Activated CD8-positive, alpha-beta memory T cell treated with anti-CD3 and anti-CD28 coated beads, Interleukin-2, amount 10 ng/mL, durations not matched to agents 7 days and 5 days (primary cell): Measurements from ENCODE around the gene EML5. TPM values are rescaled to one million over a fixed set of nuclear protein-coding genes. Genes with fewer than 3 reads are reported as not detected.
A peak's percentile ranks its signal among the peaks of the same experiment; 100 is the strongest.

Experiments used
- ATAC-seq: fragments of 150-1000 bp; cut with Tn5 transposase; one replicate; pipeline ENCODE4 v1.10.0; 2021; ENCODE audit warnings: moderate library complexity
- CTCF ChIA-PET: fragments of 350-600 bp; sonication (Branson Sonifier 250); formaldehyde crosslinking; loops from one replicate; lab custom pipeline; 2021; ENCODE audit warnings: antibody characterized with exemption; lab: Charles Lee
- DNase-seq: peaks from one replicate; pipeline ENCODE4 v3.0.0-alpha.2; 2020
- H3K27ac Mint-ChIP-seq: one replicate; pipeline ENCODE4 v1.8.0; 2021; ENCODE audit warnings: mild to moderate bottlenecking, mixed read lengths
- H3K27me3 Mint-ChIP-seq: one replicate; pipeline ENCODE4 v1.8.0; 2021; ENCODE audit warnings: mixed read lengths
- H3K36me3 Mint-ChIP-seq: one replicate; pipeline ENCODE4 v1.8.0; 2021; ENCODE audit warnings: mild to moderate bottlenecking, mixed read lengths
- H3K4me1 Mint-ChIP-seq: one replicate; pipeline ENCODE4 v1.8.0; 2021; ENCODE audit warnings: mixed read lengths
- H3K4me3 Mint-ChIP-seq: one replicate; pipeline ENCODE4 v1.8.0; 2021; ENCODE audit warnings: mild to moderate bottlenecking, moderate library complexity, mixed read lengths
- H3K9me3 Mint-ChIP-seq: one replicate; pipeline ENCODE4 v1.8.0; 2022; ENCODE audit warnings: low read depth, mixed read lengths
- total RNA-seq, 2 experiments: library from RNA; stranded (reverse); gene quantifications; one replicate each; pipeline ENCODE4 v1.2.3, GENCODE V29; 2021

EML5 gene
- total RNA-seq, 2 experiments from 2014 or later, result 2.3 to 3.7 TPM

GRCh38 chr14:88669346-88669745, 123.4 kb downstream of the EML5 start:
- H3K27me3 Mint-ChIP-seq, result no peaks in the 10 kb centered on the region
- CTCF ChIA-PET, result interaction anchor here (0.6 to 1.2 kb wide), 4 partner anchors 8 to 338 kb away, joined by 3 to 4 read pairs (median 3); partner anchors contain the start of gene EML5
- peaks cover 5% of the 10 kb centered on the region for H3K9me3 Mint-ChIP-seq
- no peak for DNase-seq
- peaks cover 2% of the 10 kb centered on the region for H3K4me1 Mint-ChIP-seq
- H3K4me3 Mint-ChIP-seq, result no peak overlapping the region
- no peak for ATAC-seq
- no peak overlapping the region for H3K27ac Mint-ChIP-seq
- peaks cover 11% of the 10 kb centered on the region for H3K36me3 Mint-ChIP-seq

DNA sequence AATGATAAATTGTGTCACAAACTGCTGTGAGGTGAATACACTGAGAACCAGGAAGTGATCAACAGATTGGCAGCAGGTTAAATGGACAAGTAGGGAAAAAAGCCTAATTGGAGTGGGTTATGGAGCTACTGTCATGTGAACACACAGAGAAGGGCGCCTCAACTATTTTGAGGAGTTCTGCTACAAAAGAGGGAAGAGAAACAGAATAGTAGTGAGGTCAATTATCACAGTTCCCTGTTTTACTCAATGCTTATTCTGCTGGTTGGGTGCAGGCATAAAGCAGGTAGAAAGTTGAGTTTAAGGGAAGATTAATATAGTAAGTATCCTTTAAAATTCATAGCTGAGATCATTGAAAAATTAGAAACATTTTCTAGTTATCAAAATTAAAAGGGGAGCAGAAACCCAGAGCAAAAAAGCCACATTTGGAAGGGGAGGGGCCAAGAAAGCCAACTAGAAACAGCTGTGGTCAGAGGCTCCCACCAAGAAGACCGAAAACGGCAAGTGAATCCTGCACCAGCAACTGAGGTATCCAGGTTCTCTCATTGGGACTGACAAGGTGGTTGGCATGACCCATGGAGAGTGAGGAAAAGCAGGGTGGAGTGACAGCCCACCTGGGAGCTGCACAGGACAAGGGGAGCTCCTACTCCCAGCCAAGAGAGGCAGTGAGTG, 124.2 kb downstream of the EML5 start:
- Mint-ChIP-seq H3K27ac (no peak overlapping the region), H3K9me3 (peaks cover 5% of the 10 kb centered on the region), H3K4me1 (peaks cover 2% of the 10 kb centered on the region), H3K36me3 (peaks cover 9% of the 10 kb centered on the region), H3K27me3 (no peaks in the 10 kb centered on the region), H3K4me3 (no peak overlapping the region)
- CTCF ChIA-PET, result interaction anchor here (0.6 to 1.9 kb wide), 11 partner anchors 9 to 339 kb away, joined by 3 to 9 read pairs (median 3); partner anchors contain the start of genes EML5 and TTC8
- ATAC-seq (no peak), DNase-seq (no peak)

DNA sequence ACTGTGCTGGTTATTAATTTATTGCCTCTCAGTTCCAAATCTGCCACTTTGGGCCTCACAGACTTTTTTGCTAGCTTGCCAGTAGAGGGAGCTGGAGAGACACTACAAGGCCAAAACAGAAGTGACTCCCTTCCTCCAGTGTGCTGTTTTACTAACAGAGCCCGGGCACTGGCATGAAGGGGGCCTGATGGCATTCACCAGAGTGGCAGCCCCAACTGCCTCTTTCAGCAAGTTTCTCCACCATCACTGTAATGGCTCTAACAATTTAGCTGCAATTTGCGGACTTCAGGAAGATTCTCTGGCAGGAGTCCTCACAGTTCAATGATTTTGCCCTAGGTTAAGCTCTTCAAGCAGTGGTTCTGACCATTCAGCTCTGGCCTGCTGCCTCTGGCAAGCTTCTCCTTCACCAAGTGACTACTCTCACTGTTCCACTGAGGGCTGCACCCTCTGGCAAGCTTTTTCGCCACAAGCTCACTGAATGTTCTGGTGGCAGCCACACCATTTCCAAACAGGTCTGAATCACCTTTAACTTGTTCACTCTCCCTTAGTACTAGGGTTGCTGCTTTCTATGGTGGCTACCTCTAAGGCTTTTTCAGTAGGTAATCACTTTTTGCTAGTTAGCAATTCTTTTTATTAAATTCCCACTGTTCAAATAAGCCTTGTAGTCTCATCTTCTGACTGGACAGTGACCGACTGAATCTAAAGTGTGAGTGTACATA, 125.0 kb downstream of the EML5 start:
- ATAC-seq, result peak; percentile 73
- CTCF ChIA-PET, result interaction anchor here (0.8 to 2.8 kb wide), 22 partner anchors 13 to 479 kb away, joined by 3 to 11 read pairs (median 4); partner anchors contain the start of genes EML5 and TTC8

GRCh38 chr14:88660056-88660455, 132.7 kb downstream of the EML5 start:
- Mint-ChIP-seq H3K9me3 (no peaks in the 10 kb centered on the region), H3K4me1 (no peaks in the 10 kb centered on the region), H3K4me3 (no peak overlapping the region), H3K27ac (no peak overlapping the region), H3K36me3 (peaks cover 12% of the 10 kb centered on the region), H3K27me3 (no peaks in the 10 kb centered on the region)
- DNase-seq, result no peak
- CTCF ChIA-PET, result no interaction called here
- no peak for ATAC-seq

More for the DNA sequence above, 125.0 kb downstream of the EML5 start:
- DNase-seq, result peak; percentile 59
- Mint-ChIP-seq H3K36me3 (peaks cover 8% of the 10 kb centered on the region), H3K27me3 (no peaks in the 10 kb centered on the region), H3K4me3 (no peak overlapping the region), H3K9me3 (peaks cover 5% of the 10 kb centered on the region), H3K27ac (no peak overlapping the region), H3K4me1 (peaks cover 2% of the 10 kb centered on the region)

GRCh38 chr14:88639221-88639620, 153.5 kb downstream of the EML5 start:
- CTCF ChIA-PET, result no interaction called here
- peaks cover 12% of the 10 kb centered on the region for H3K9me3 Mint-ChIP-seq
- no peaks in the 10 kb centered on the region for H3K4me1 Mint-ChIP-seq
- peaks cover 22% of the 10 kb centered on the region for H3K36me3 Mint-ChIP-seq
- DNase-seq (no peak), ATAC-seq (no peak)
- H3K27ac Mint-ChIP-seq, result no peak overlapping the region
- no peaks in the 10 kb centered on the region for H3K27me3 Mint-ChIP-seq
- H3K4me3 Mint-ChIP-seq, result no peak overlapping the region

- DNase-seq, result no peak
- no peaks in the 10 kb centered on the region for H3K27me3 Mint-ChIP-seq
Observed at GRCh38 chr14:88632512-88632911, 160.2 kb downstream of the EML5 start.

GRCh38 chr14:88631091-88631490, 161.7 kb downstream of the EML5 start:
- CTCF ChIA-PET, result no interaction called here
- no peak overlapping the region for H3K27ac Mint-ChIP-seq
- DNase-seq (no peak), ATAC-seq (no peak)
- H3K4me3 Mint-ChIP-seq, result no peak overlapping the region
- peaks cover 1% of the 10 kb centered on the region for H3K36me3 Mint-ChIP-seq
- H3K9me3 Mint-ChIP-seq, result no peaks in the 10 kb centered on the region
- no peaks in the 10 kb centered on the region for H3K27me3 Mint-ChIP-seq
- H3K4me1 Mint-ChIP-seq, result no peaks in the 10 kb centered on the region

More at GRCh38 chr14:88632512-88632911, 160.2 kb downstream of the EML5 start:
- Mint-ChIP-seq H3K27ac (no peak overlapping the region), H3K4me3 (no peak overlapping the region), H3K4me1 (no peaks in the 10 kb centered on the region), H3K9me3 (no peaks in the 10 kb centered on the region), H3K36me3 (peaks cover 3% of the 10 kb centered on the region)
- no peak for ATAC-seq
- CTCF ChIA-PET, result interaction anchor here (1.2 kb wide), 1 partner anchor 17 kb away, joined by 4 read pairs; no protein-coding TSS in a partner anchor

- Mint-ChIP-seq H3K27ac (no peak overlapping the region), H3K4me1 (no peaks in the 10 kb centered on the region), H3K36me3 (peaks cover 1% of the 10 kb centered on the region), H3K4me3 (no peak overlapping the region), H3K27me3 (no peaks in the 10 kb centered on the region), H3K9me3 (no peaks in the 10 kb centered on the region)
- no peak for ATAC-seq
- CTCF ChIA-PET, result interaction anchor here (0.7 kb wide), 1 partner anchor 469 kb away, joined by 7 read pairs; no protein-coding TSS in a partner anchor
- no peak for DNase-seq
Observed at GRCh38 chr14:88630565-88630964, 162.2 kb downstream of the EML5 start.

DNA sequence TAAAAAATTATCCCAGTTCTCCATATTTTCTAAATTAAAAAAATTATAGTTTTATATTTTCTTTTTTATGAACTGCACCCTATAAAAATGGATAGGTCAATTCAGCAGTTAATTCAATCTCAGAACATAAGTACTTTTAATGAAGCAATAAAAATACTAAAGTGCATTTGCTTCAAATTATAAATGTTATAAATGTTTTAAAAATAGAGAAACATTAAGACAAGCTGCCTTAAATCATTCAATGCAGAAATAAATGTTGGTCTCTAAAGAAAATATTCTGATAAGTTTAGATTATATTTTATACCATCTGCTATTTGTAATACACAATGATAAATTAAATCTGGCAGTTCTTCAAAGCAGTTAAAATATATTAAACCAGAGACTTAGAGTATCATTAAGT, 164.3 kb downstream of the EML5 start:
- Mint-ChIP-seq H3K27me3 (no peaks in the 10 kb centered on the region), H3K4me1 (no peaks in the 10 kb centered on the region)
- no peak for ATAC-seq

DNA sequence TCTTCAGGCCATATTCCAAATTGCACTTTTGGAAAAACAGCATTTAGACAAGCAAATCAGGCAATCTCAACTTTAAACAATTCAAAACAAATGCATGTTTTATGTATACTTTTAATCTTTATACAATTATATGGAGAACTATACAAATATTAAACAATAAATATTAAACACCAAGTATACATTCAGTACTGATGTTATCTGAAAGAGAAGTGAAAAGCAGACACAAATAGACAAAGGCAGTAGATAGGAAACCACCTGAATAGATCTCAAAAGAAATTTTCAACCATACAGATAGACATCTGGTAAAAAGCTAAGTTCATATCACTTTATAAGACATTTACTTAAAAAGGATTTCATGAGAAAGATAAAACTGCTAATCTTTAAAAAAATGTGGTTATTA, 164.7 kb downstream of the EML5 start:
- ATAC-seq (no peak), DNase-seq (no peak)
- Mint-ChIP-seq H3K27me3 (no peaks in the 10 kb centered on the region), H3K4me3 (no peak overlapping the region), H3K36me3 (peaks cover 1% of the 10 kb centered on the region), H3K9me3 (no peaks in the 10 kb centered on the region), H3K27ac (no peak overlapping the region), H3K4me1 (no peaks in the 10 kb centered on the region)
- CTCF ChIA-PET, result no interaction called here

More for the DNA sequence above, 164.3 kb downstream of the EML5 start:
- H3K4me3 Mint-ChIP-seq, result no peak overlapping the region
- no peak overlapping the region for H3K27ac Mint-ChIP-seq
- DNase-seq, result no peak
- CTCF ChIA-PET, result no interaction called here
- H3K9me3 Mint-ChIP-seq, result no peaks in the 10 kb centered on the region
- peaks cover 1% of the 10 kb centered on the region for H3K36me3 Mint-ChIP-seq

- CTCF ChIA-PET, result interaction anchor here (1.1 kb wide), 1 partner anchor 12 kb away, joined by 3 read pairs; no protein-coding TSS in a partner anchor
- DNase-seq (no peak), ATAC-seq (no peak)
- H3K4me1 Mint-ChIP-seq, result no peaks in the 10 kb centered on the region
- peaks cover 2% of the 10 kb centered on the region for H3K36me3 Mint-ChIP-seq
- no peak overlapping the region for H3K27ac Mint-ChIP-seq
- H3K9me3 Mint-ChIP-seq, result no peaks in the 10 kb centered on the region
- no peak overlapping the region for H3K4me3 Mint-ChIP-seq
- no peaks in the 10 kb centered on the region for H3K27me3 Mint-ChIP-seq
Observed at GRCh38 chr14:88625671-88626070, 167.1 kb downstream of the EML5 start.

- DNase-seq (no peak), ATAC-seq (no peak)
- H3K4me3 Mint-ChIP-seq, result no peak overlapping the region
- no peaks in the 10 kb centered on the region for H3K27me3 Mint-ChIP-seq
- no peak overlapping the region for H3K27ac Mint-ChIP-seq
- CTCF ChIA-PET, result no interaction called here
- no peaks in the 10 kb centered on the region for H3K9me3 Mint-ChIP-seq
- peaks cover 9% of the 10 kb centered on the region for H3K36me3 Mint-ChIP-seq
- no peaks in the 10 kb centered on the region for H3K4me1 Mint-ChIP-seq
Observed at GRCh38 chr14:88621100-88621499, 171.7 kb downstream of the EML5 start.

GRCh38 chr14:88618476-88618875, 174.3 kb downstream of the EML5 start:
- Mint-ChIP-seq H3K27me3 (no peaks in the 10 kb centered on the region), H3K27ac (no peak overlapping the region), H3K4me3 (no peak overlapping the region), H3K36me3 (peaks cover 15% of the 10 kb centered on the region), H3K9me3 (no peaks in the 10 kb centered on the region), H3K4me1 (peaks cover 4% of the 10 kb centered on the region)
- ATAC-seq, result no peak
- CTCF ChIA-PET, result no interaction called here
- DNase-seq, result no peak
